HPDE6-E6E7 (cell line): Measurements from ENCODE around the gene CEBPZOS.

Experiments used
- DNase-seq: peaks from one replicate; pipeline ENCODE4 v3.0.0; 2011; ENCODE audit warnings: missing footprints; ENCODE audit errors: extremely low spot score

The CEBPZOS gene

GRCh38 chr2:37196320-37197195, at the start of gene CEBPZOS:
Gene CEBPZOS, plus strand, starts transcription at chr2:37196496. Its CDS starts 3,209 bp downstream, at chr2:37199705.
- peak; percentile 80 for DNase-seq

GRCh38 chr2:37148325-37148724, 48.0 kb upstream of the CEBPZOS start:
- DNase-seq: no peak

GRCh38 chr2:37149626-37150322, 46.5 kb upstream of the CEBPZOS start:
- no peak for DNase-seq

- DNase-seq: no peak
Measured at GRCh38 chr2:37153224-37153623, 43.1 kb upstream of the CEBPZOS start.

GRCh38 chr2:37154785-37155184, 41.5 kb upstream of the CEBPZOS start:
- no peak for DNase-seq

- peak; percentile 12 for DNase-seq
Measured at GRCh38 chr2:37156071-37156856, 40.0 kb upstream of the CEBPZOS start.

GRCh38 chr2:37156857-37157714, 39.2 kb upstream of the CEBPZOS start, which contains the start of gene EIF2AK2:
Gene EIF2AK2, minus strand, starts transcription at chr2:37156980. Its CDS starts 9,174 bp downstream, at chr2:37147806.
- peak; percentile 95 for DNase-seq

GRCh38 chr2:37164757-37165156, 31.5 kb upstream of the CEBPZOS start:
- DNase-seq: no peak

GRCh38 chr2:37167636-37168180, 28.6 kb upstream of the CEBPZOS start:
- peak; percentile 40 for DNase-seq

- peak; percentile 58 for DNase-seq
Measured at GRCh38 chr2:37168217-37168981, 27.9 kb upstream of the CEBPZOS start.

GRCh38 chr2:37171624-37171950, 24.7 kb upstream of the CEBPZOS start:
- no peak for DNase-seq

GRCh38 chr2:37173741-37174140, 22.6 kb upstream of the CEBPZOS start:
- no peak for DNase-seq

- DNase-seq: no peak
Measured at GRCh38 chr2:37180006-37180639, 16.2 kb upstream of the CEBPZOS start.

- DNase-seq: no peak
Measured at GRCh38 chr2:37180640-37181039, 15.7 kb upstream of the CEBPZOS start.

- no peak for DNase-seq
Measured at GRCh38 chr2:37181726-37182684, 14.3 kb upstream of the CEBPZOS start.

- DNase-seq: no peak
Measured at GRCh38 chr2:37188570-37188969, 7.7 kb upstream of the CEBPZOS start, which contains the start of gene SULT6B1. Gene SULT6B1, minus strand, starts transcription at chr2:37188670. Its CDS starts 30 bp downstream, at chr2:37188640.

- DNase-seq: peak; percentile 82
Measured at GRCh38 chr2:37189452-37190153, 6.7 kb upstream of the CEBPZOS start.

GRCh38 chr2:37190290-37190689, 6.0 kb upstream of the CEBPZOS start:
- no peak for DNase-seq
